HepG2 (cell line): ENCODE results near the gene GTF2H4. TPM values are rescaled to one million over a fixed set of nuclear protein-coding genes. Genes with fewer than 3 reads are reported as not detected.

Experiments used
- ELF1 ChIP-seq: sonication (generic); formaldehyde crosslinking; IDR thresholded peaks from 2 replicates; pipeline ENCODE4 v1.4.0; 2020; ENCODE audit warnings: missing genetic modification reagents
- ETV6 ChIP-seq: sonication (generic); formaldehyde crosslinking; conservative IDR thresholded peaks from 2 replicates; pipeline ENCODE4 v1.4.0; 2020; ENCODE audit warnings: missing genetic modification reagents
- FOXA1 ChIP-seq, 2 experiments: fragments of 450-650 bp in 1 of 2; sonication (generic) in 1 of 2; formaldehyde crosslinking in 1 of 2; IDR thresholded peaks; 2 replicates each; pipeline versions ENCODE4 v1.4.0 to v1.6.1; 2016 to 2020; ENCODE audit warnings: missing genetic modification reagents in 1 of 2
- GATAD2A ChIP-seq: IDR thresholded peaks from 2 replicates; pipeline ENCODE4 v1.6.1; 2016
- MLLT10 ChIP-seq: sonication (generic); formaldehyde crosslinking; IDR thresholded peaks from 2 replicates; pipeline ENCODE4 v1.4.0; 2020; ENCODE audit warnings: missing genetic modification reagents
- NR3C1 ChIP-seq: sonication (generic); formaldehyde crosslinking; IDR thresholded peaks from 2 replicates; pipeline ENCODE4 v1.4.0; 2020; ENCODE audit warnings: missing genetic modification reagents
- POLR2A ChIP-seq, 2 experiments: IDR thresholded peaks; 2 replicates each; pipeline ENCODE4 v1.6.1; 2011; ENCODE audit warnings: low read depth in 2 of 2, low read length in 2 of 2, mild to moderate bottlenecking in 1 of 2, moderate library complexity in 1 of 2; ENCODE audit not compliant: insufficient read depth in 1 of 2
- PREB ChIP-seq: sonication (generic); formaldehyde crosslinking; IDR thresholded peaks from 2 replicates; pipeline ENCODE4 v1.4.0; 2020; ENCODE audit warnings: missing genetic modification reagents
- SAFB2 ChIP-seq: sonication (generic); formaldehyde crosslinking; IDR thresholded peaks from 2 replicates; pipeline ENCODE4 v1.5.1; 2020; ENCODE audit warnings: missing genetic modification reagents, low read depth, mild to moderate bottlenecking, borderline replicate concordance
- SMAD3 ChIP-seq: sonication (generic); formaldehyde crosslinking; IDR thresholded peaks from 2 replicates; pipeline ENCODE4 v1.4.0; 2020; ENCODE audit warnings: missing genetic modification reagents
- SRSF4 ChIP-seq: fragments of 200-400 bp; formaldehyde crosslinking; IDR thresholded peaks from one replicate; pipeline ENCODE4 v1.6.1; 2018; ENCODE audit warnings: mild to moderate bottlenecking, low read depth, low read length, moderate library complexity; ENCODE audit not compliant: poor library complexity, severe bottlenecking
- ZNF18 ChIP-seq: sonication (generic); formaldehyde crosslinking; IDR thresholded peaks from 2 replicates; pipeline ENCODE4 v1.8.0; 2022; ENCODE audit warnings: mild to moderate bottlenecking, missing genetic modification reagents; ENCODE audit not compliant: insufficient replicate concordance
- ZNF580 ChIP-seq: IDR thresholded peaks from 2 replicates; pipeline ENCODE4 v1.6.1; 2016; ENCODE audit warnings: low read depth, borderline replicate concordance
- ZNF614 ChIP-seq: IDR thresholded peaks from 2 replicates; pipeline ENCODE4 v1.6.1; 2018; ENCODE audit warnings: missing biosample characterization, missing genetic modification reagents, inconsistent platforms, borderline replicate concordance
- ZNF740 ChIP-seq: sonication (generic); formaldehyde crosslinking; IDR thresholded peaks from 2 replicates; pipeline ENCODE4 v1.4.0; 2020; ENCODE audit warnings: missing genetic modification reagents
- ZNF782 ChIP-seq: sonication (generic); formaldehyde crosslinking; IDR thresholded peaks from 2 replicates; pipeline ENCODE4 v1.4.0; 2020; ENCODE audit warnings: missing genetic modification reagents, mild to moderate bottlenecking, borderline replicate concordance
- polyA plus RNA-seq, 8 experiments: library from polyadenylated mRNA; depleted of rRNA in 3 of 8; stranded (reverse) in 7 of 8; unstranded in 1 of 8; fragments of >200 nt; fragmentation: Illumina TruSeq in 4 of 8; extraction: Trizol in 4 of 8; gene quantifications; 2 replicates each; pipeline versions ENCODE4 v1.2.1 to v1.2.3, GENCODE V29; 2011 to 2016; ENCODE audit warnings: low read depth in 4 of 8, missing spikeins in 1 of 8, mixed read lengths in 1 of 8; ENCODE audit not compliant: insufficient read depth in 1 of 8
- total RNA-seq, 5 experiments: library from RNA; depleted of rRNA; stranded (reverse); fragments of >200 nt; fragmentation: Illumina TruSeq; extraction: Trizol; gene quantifications; 2 replicates each; pipeline ENCODE4 v1.2.3, GENCODE V29; 2016; ENCODE audit warnings: low read depth in 1 of 5
- TF ChIP-seq, protein P1 (sequence below): sonication (generic); formaldehyde crosslinking; IDR thresholded peaks from 2 replicates; pipeline ENCODE4 v1.4.0; 2020; ENCODE audit warnings: mild to moderate bottlenecking, missing genetic modification reagents
- TF ChIP-seq, protein P2 (sequence below): sonication (generic); formaldehyde crosslinking; IDR thresholded peaks from 2 replicates; pipeline ENCODE4 v1.4.0; 2020; ENCODE audit warnings: missing genetic modification reagents

Gene GTF2H4
- total and polyA plus RNA-seq, 2 of the 13 experiments (the other 11 are each of a cell fraction or from before 2014, with no cell fraction given) = 15.9 to 49.3 TPM

DNA sequence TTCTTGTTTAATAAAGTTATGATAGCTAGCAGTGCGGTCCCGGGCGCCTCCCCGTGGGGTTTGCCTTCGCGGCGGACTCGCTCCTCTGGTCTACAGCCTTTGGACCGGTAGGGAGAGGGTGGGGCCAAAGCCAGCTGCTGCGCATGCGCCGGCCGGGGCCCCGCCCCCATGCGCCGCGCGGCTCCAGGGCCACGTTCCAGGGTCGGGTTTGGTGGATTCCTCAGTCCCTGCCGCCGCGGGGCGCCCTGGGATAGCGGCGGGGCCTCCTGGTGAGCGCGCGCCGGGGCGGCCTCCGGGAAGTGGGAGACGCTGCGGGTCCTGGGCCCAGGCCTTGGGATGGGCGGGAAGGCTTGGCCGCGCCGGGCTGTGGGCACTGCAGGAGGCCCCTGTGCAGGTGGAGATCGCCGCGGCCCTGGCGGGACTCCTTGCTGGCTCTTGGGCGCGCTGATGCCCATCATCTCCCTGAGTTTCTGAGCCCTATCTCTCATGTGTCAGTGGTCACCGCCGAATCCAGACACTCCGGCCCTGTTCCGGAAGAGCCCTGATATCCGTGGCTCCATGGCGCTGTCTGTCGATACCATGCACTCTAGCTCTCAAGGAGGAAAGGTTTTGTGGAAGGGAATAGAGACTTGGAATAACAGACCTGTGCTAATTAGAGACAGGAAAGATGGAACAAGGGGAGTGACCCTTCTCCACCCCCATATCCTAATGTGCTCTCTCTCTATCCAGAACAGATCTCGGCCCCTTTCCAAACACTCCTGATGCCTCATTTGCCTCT lies 6.3 kb downstream of the GTF2H4 start, which contains the start of gene VARS2 (continued):
- TF ChIP-seq ZNF18 = no peak
- TF ChIP-seq FOXA1 (IDR thresholded peaks at IDR 0.05) = no peak
- TF ChIP-seq FOXA1 (CRISPR knock-in tag; IDR thresholded peaks at IDR 0.05) = peak; percentile 25; the same call in 1 of the 2 replicates
- peak; percentile 18 for TF ChIP-seq GATAD2A (CRISPR knock-in tag)
- TF ChIP-seq MLLT10 (CRISPR knock-in tag) = no peak
- TF ChIP-seq SRSF4 = no peak
- peak; percentile 96 for TF ChIP-seq ETV6 (CRISPR knock-in tag)
- TF ChIP-seq ZNF580 (CRISPR knock-in tag) = peak; percentile 98; the same call in 1 of the 2 replicates
- TF ChIP-seq POLR2A (IDR thresholded peaks at IDR 0.05; ENCODE audit: insufficient read depth in 1 of 2, low read depth in 2 of 2, low read length in 2 of 2) = peak; percentile 85 to 89
- TF ChIP-seq ZNF782 (CRISPR knock-in tag) = peak; percentile 75
- no peak for TF ChIP-seq NR3C1 (CRISPR knock-in tag)
- TF ChIP-seq, protein P1, sequence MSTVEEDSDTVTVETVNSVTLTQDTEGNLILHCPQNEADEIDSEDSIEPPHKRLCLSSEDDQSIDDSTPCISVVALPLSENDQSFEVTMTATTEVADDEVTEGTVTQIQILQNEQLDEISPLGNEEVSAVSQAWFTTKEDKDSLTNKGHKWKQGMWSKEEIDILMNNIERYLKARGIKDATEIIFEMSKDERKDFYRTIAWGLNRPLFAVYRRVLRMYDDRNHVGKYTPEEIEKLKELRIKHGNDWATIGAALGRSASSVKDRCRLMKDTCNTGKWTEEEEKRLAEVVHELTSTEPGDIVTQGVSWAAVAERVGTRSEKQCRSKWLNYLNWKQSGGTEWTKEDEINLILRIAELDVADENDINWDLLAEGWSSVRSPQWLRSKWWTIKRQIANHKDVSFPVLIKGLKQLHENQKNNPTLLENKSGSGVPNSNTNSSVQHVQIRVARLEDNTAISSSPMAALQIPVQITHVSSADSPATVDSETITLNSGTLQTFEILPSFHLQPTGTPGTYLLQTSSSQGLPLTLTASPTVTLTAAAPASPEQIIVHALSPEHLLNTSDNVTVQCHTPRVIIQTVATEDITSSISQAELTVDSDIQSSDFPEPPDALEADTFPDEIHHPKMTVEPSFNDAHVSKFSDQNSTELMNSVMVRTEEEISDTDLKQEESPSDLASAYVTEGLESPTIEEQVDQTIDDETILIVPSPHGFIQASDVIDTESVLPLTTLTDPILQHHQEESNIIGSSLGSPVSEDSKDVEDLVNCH = peak; percentile 37; the same call in 1 of the 2 replicates
- peak; percentile 76 for TF ChIP-seq SMAD3 (CRISPR knock-in tag)
- TF ChIP-seq PREB (CRISPR knock-in tag) = peak; percentile 91; the same call in 1 of the 2 replicates
- peak; percentile 91; the same call in 1 of the 2 replicates for TF ChIP-seq ZNF614 (CRISPR knock-in tag)
- TF ChIP-seq, protein P2, sequence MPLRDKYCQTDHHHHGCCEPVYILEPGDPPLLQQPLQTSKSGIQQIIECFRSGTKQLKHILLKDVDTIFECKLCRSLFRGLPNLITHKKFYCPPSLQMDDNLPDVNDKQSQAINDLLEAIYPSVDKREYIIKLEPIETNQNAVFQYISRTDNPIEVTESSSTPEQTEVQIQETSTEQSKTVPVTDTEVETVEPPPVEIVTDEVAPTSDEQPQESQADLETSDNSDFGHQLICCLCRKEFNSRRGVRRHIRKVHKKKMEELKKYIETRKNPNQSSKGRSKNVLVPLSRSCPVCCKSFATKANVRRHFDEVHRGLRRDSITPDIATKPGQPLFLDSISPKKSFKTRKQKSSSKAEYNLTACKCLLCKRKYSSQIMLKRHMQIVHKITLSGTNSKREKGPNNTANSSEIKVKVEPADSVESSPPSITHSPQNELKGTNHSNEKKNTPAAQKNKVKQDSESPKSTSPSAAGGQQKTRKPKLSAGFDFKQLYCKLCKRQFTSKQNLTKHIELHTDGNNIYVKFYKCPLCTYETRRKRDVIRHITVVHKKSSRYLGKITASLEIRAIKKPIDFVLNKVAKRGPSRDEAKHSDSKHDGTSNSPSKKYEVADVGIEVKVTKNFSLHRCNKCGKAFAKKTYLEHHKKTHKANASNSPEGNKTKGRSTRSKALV (CRISPR knock-in tag) = peak; percentile 94
- peak; percentile 73; the same call in 1 of the 2 replicates for TF ChIP-seq SAFB2 (CRISPR knock-in tag)
- TF ChIP-seq ELF1 (CRISPR knock-in tag) = peak; percentile 64; the same call in 1 of the 2 replicates
- TF ChIP-seq ZNF740 = 0 out of 2 replicates have a peak, but pooled peaks have one; percentile 42
